ENCODE measurements around the gene LGALS9B.
"Not testable (repeated sequence)": the region's sequence is repeated elsewhere in the genome, so short reads cannot be mapped to it uniquely, and the experiment has no call there.

Gene LGALS9B

DNA sequence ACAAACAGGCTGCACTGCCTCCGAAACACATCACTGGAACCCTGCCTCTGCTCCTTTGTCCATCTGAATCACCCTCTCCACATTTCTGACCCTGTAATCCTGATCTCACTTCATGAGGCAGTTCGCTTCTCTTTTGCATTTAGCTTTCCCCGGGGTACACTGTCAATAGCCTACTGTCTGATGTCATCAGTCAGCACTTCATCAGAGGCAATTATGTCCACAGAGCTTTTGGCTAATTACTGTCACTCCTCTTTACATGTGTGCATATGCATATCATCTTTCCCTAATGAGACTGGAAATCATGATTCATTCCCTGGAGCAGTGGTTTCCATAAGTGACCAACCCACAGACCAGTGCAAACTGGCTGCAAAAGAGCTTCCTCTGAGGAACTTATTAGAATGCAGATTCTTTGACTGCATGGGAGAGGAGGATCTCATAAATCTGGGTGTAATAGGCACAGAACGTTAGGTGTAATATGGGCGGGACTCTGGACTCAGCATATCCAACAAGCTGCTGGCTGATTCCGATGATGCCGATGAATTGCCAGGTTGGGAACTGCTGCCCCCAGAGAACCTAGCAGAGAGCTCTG is 49.8 kb downstream of the LGALS9B start:
- not testable (repeated sequence) for DNase-seq (ENCODE audit: extremely low read depth, low read depth)

DNA sequence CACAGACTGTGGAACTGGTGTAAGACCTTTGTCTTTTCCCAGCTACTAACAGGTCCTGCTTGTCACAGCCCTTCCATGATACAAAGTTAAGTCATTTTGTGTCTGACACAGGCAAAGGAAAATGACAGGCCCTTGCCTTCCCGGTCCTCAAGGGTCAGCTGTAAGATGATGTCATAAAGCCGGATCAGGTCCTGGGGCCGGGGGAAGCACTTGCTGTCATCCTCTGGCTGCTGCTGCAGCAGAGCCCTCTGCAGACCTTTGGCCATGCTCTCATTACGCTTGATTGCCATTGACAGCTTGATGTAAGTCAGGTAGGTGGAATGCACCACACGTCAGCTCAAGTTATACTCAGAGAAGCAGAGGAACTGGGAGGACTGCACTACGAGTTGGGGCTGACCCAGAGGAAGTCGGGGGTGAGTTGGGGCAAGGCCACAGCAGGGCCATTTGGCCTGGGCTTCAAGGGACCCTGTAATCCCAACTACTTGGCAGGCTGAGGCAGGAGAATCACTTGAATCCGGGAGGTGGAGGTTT is 50.9 kb downstream of the LGALS9B start:
- not testable (repeated sequence) for DNase-seq (ENCODE audit: extremely low read depth, low read depth)

DNA sequence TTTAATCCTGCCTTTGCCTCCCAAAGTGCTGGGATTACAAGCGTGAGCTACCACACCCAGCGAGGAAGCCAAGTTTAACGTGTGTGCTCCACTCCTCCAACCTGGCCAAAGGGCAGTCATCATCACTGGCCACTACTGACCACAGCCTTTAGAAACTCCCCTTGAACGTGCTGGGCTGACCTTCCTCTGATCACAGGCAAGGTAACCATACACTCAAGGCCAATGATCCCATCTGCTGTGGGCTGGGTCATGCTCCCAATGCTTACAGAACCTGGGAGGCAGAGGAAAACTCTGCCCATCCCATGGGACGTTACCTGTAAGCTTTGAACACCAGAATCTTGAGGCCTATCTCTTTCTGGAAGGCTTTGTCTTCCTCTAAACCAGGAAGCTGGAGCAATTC is 51.9 kb downstream of the LGALS9B start:
- DNase-seq (ENCODE audit: extremely low read depth, low read depth), result not testable (repeated sequence)

DNA sequence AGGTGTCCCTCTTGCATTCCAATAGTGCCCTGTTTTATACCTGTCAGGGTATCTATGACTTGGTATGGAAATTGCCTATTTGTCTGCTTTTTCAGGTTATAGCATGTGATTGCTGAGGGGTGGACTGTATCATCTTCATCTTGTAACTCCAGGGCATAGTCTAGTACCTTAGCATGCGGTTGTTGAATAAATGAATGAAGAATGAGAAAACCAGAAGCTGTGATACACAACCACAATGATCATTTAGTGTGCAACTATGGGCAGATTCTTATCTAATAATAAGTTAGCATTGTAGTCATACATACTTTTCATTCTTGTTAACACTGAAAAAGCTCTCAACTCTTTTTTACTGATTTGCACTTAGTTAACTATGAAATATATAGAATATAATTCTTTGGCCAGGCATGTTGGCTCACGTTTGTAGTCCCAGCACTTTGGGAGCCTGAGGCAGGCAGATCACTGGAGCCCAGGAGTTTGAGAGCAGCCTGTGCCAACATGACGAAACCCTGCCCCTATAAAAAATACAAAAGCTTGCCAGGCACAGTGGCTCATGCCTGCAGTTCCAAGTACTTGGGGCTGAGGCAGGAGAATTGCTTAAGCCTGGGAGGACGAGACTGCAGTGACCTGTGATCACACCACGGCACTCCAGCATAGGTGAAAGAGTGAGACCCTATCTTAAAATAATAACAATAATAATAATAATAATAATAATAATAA is 65.9 kb downstream of the LGALS9B start:
- DNase-seq (ENCODE audit: extremely low read depth, low read depth), result not testable (repeated sequence)

DNA sequence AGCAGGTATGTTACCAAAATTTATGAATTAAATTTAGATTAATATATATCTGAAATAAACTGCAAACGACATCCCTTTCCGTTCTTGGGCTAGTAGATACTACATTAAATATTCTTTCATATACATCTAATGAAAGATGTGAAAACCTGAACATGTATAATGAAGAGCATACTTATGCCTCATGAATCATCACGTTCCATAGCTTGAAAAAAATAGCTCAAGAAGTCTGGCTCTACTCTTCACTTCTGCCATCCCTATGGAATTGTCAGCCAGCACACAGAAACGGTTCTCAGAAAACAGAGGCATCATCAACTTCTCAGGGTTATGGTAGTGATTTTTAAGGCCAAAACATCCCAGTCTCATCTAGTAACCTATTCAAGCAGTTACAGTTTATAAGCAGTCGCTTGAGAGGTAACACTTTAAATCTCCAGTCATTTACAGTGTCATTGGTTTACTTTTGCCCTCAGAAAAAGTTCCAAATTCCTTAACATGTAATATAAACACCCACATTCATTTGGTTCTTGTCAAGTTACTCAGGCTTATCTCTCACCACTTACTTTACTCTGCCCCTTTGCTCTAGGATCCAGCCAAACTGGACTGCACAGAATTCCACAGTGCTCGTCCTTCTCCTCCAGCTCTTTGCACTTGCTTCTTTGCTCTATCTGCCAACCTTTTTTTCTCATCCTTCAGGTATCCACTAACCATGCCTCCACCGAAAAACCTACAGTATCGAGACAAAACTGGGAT is 66.6 kb downstream of the LGALS9B start:
- not testable (repeated sequence) for DNase-seq (ENCODE audit: extremely low read depth, low read depth)

Measured in AG09319 (cell line).